ENCODE data around the gene AKAP14. TPM values are rescaled to one million over a fixed set of nuclear protein-coding genes. Genes with fewer than 3 reads are reported as not detected.
"Not testable (repeated sequence)": the region's sequence is repeated elsewhere in the genome, so short reads cannot be mapped to it uniquely, and the experiment has no call there.

AKAP14 gene
- polyA plus RNA-seq, 1 donor (not counting 4 experiments of a cell fraction or from before 2014, with no cell fraction given), result not detected

DNA sequence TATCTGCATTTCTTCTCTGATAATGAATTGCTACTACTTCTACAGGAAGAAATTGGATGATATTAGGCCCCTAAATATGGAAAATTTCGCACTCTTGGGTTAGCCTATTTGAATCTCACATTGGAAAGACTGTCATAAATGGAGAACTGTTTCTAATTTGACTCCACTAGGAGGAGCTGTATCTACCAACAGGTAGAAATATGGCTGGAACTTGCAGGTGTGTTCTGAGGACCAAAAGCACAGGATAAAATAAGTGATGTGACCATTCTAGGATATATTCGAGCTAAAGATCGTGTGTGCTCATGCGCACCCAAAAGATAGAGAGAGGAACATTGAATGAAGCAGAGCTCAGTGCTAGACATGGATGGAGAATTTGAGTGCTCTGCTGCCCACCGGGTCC is 52.7 kb downstream of the AKAP14 start:
- H3K9me3 ChIP-seq (ENCODE audit: control insufficient read depth, low read depth, low read length), result no peaks in the 10 kb centered on the region

DNA sequence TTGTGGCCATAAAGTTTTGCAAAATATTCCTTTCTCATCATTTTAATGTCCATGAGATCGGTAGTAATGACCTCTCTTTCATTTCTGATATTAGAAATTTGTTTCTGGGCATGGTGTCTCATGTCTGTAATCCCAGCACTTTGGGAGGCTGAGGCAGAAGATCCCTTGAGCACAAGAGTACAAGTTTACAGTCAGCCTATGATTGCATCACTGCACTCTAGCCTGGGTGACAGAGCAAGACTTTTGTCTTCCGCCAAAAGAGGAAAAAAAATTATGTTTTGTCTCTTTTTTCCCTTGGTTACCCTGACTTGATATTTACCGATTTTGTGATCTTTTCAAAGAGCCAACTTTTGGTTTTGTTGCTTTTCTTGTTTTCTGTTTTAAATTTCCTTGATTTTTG is 58.7 kb downstream of the AKAP14 start:
- Histone ChIP-seq H3K4me1 (ENCODE audit: control insufficient read depth, extremely low read depth, insufficient read depth, low read length) (no peaks in the 10 kb centered on the region), H3K9ac (ENCODE audit: control insufficient read depth, extremely low read depth, insufficient read depth, low read length) (no peak overlapping the region), H3K4me3 (ENCODE audit: control insufficient read depth in 2 of 3, extremely low read depth in 1 of 3, insufficient read depth in 2 of 3, low read depth in 1 of 3, low read length in 3 of 3) (no peak overlapping the region), H2AFZ (ENCODE audit: control insufficient read depth, low read length) (no peak overlapping the region), H3K9me3 (ENCODE audit: control insufficient read depth, low read depth, low read length) (no peaks in the 10 kb centered on the region), H3K27ac (ENCODE audit: control insufficient read depth, insufficient read depth, low read length) (no peak overlapping the region), H3K4me2 (ENCODE audit: control insufficient read depth, extremely low read depth, insufficient read depth, low read depth, low read length) (no peak overlapping the region), H3K36me3 (ENCODE audit: control insufficient read depth in 2 of 2, extremely low read depth in 1 of 2, insufficient read depth in 2 of 2, low read length in 2 of 2) (no peaks in the 10 kb centered on the region), H3K79me2 (ENCODE audit: control insufficient read depth, insufficient read depth, low read length) (no peaks in the 10 kb centered on the region), H3K27me3 (ENCODE audit: control insufficient read depth, extremely low read depth, insufficient read depth, low read length) (no peaks in the 10 kb centered on the region), H3K9me1 (ENCODE audit: control insufficient read depth, extremely low read depth, insufficient read depth, low read length) (no peaks in the 10 kb centered on the region), H4K20me1 (ENCODE audit: control insufficient read depth, extremely low read depth, insufficient read depth, low read length) (no peaks in the 10 kb centered on the region)
- TF ChIP-seq, protein P1, sequence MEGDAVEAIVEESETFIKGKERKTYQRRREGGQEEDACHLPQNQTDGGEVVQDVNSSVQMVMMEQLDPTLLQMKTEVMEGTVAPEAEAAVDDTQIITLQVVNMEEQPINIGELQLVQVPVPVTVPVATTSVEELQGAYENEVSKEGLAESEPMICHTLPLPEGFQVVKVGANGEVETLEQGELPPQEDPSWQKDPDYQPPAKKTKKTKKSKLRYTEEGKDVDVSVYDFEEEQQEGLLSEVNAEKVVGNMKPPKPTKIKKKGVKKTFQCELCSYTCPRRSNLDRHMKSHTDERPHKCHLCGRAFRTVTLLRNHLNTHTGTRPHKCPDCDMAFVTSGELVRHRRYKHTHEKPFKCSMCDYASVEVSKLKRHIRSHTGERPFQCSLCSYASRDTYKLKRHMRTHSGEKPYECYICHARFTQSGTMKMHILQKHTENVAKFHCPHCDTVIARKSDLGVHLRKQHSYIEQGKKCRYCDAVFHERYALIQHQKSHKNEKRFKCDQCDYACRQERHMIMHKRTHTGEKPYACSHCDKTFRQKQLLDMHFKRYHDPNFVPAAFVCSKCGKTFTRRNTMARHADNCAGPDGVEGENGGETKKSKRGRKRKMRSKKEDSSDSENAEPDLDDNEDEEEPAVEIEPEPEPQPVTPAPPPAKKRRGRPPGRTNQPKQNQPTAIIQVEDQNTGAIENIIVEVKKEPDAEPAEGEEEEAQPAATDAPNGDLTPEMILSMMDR (optimal IDR thresholded peaks at IDR 0.05 in 1 of 3, IDR thresholded peaks at IDR 0.05 in 1 of 3, conservative IDR thresholded peaks at IDR 0.05 in 1 of 3; ENCODE audit: extremely low read depth in 1 of 3, insufficient read depth in 2 of 3, low read length in 3 of 3), result no peak
- no peak for TF ChIP-seq EZH2 (IDR thresholded peaks at IDR 0.05; ENCODE audit: low read length)
- DNase-seq (ENCODE audit: low read depth, low spot score) (no peak), FAIRE-seq (no peak)
- dilution Hi-C loops (cut with MboI; ENCODE audit: extremely low pct_ligation_motif_present, low sequenced_read_pairs), result no loop called here

More for the DNA sequence above, 52.7 kb downstream of the AKAP14 start:
- no peak overlapping the region for H3K27ac ChIP-seq (ENCODE audit: control insufficient read depth, insufficient read depth, low read length)
- no peaks in the 10 kb centered on the region for H4K20me1 ChIP-seq (ENCODE audit: control insufficient read depth, extremely low read depth, insufficient read depth, low read length)
- no peak overlapping the region for H3K9ac ChIP-seq (ENCODE audit: control insufficient read depth, extremely low read depth, insufficient read depth, low read length)
- no peaks in the 10 kb centered on the region for H3K79me2 ChIP-seq (ENCODE audit: control insufficient read depth, insufficient read depth, low read length)
- no peak overlapping the region for H2AFZ ChIP-seq (ENCODE audit: control insufficient read depth, low read length)
- FAIRE-seq (no peak), DNase-seq (ENCODE audit: low read depth, low spot score) (no peak)
- no peak overlapping the region for H3K4me3 ChIP-seq (ENCODE audit: control insufficient read depth in 2 of 3, extremely low read depth in 1 of 3, insufficient read depth in 2 of 3, low read depth in 1 of 3, low read length in 3 of 3)
- no peaks in the 10 kb centered on the region for H3K9me1 ChIP-seq (ENCODE audit: control insufficient read depth, extremely low read depth, insufficient read depth, low read length)
- no peaks in the 10 kb centered on the region for H3K27me3 ChIP-seq (ENCODE audit: control insufficient read depth, extremely low read depth, insufficient read depth, low read length)
- H3K4me2 ChIP-seq (ENCODE audit: control insufficient read depth, extremely low read depth, insufficient read depth, low read depth, low read length), result no peak overlapping the region
- no peak for TF ChIP-seq EZH2 (IDR thresholded peaks at IDR 0.05; ENCODE audit: low read length)
- TF ChIP-seq, protein P1 (optimal IDR thresholded peaks at IDR 0.05 in 1 of 3, IDR thresholded peaks at IDR 0.05 in 1 of 3, conservative IDR thresholded peaks at IDR 0.05 in 1 of 3; ENCODE audit: extremely low read depth in 1 of 3, insufficient read depth in 2 of 3, low read length in 3 of 3), result peak in 2 of 3 experiments; percentile 23 to 28
- dilution Hi-C loops (cut with MboI; ENCODE audit: extremely low pct_ligation_motif_present, low sequenced_read_pairs), result no loop called here
- no peaks in the 10 kb centered on the region for H3K36me3 ChIP-seq (ENCODE audit: control insufficient read depth in 2 of 2, extremely low read depth in 1 of 2, insufficient read depth in 2 of 2, low read length in 2 of 2)
- no peaks in the 10 kb centered on the region for H3K4me1 ChIP-seq (ENCODE audit: control insufficient read depth, extremely low read depth, insufficient read depth, low read length)

DNA sequence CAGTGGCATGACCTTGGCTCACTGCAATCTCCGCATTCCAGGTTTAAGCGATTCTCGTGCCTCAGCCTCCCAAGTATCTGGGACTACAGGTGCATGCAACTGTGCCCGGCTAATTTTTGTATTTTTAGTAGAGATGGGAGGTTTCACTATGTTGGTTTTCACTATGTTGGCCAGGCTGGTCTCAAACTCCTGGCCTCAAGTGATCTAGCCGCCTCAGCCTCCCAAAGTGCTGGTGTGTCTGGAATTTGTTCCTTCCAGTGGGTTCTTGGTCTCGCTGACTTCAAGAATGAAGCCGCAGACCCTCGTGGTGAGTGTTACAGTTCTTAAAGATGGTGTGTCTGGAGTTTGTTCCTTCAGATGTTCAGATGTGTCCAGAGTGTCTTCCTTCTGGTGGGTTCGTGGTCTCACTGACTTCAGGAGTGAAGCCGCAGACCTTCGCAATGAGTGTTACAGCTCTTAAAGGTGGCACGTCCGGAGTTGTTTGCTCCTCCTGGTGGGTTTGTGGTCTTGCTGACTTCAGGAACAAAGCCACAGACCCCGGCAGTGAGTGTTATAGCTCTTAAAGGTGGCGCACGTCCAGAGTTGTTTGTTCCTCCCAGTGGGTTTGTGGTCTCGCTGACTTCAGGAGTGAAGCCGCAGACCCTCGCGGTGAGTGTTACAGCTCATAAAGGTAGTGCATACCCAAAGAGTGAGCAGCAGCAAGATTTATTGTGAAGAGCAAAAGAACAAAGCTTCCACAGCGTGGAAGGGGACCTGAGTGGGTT is 60.3 kb downstream of the AKAP14 start:
- FAIRE-seq, result not testable (repeated sequence)

More for the DNA sequence above, 60.3 kb downstream of the AKAP14 start:
- H3K9me1 ChIP-seq (ENCODE audit: control insufficient read depth, extremely low read depth, insufficient read depth, low read length); H3K27ac ChIP-seq (ENCODE audit: control insufficient read depth, insufficient read depth, low read length); H2AFZ ChIP-seq (ENCODE audit: control insufficient read depth, low read length); H3K4me3 ChIP-seq (ENCODE audit: control insufficient read depth in 2 of 3, extremely low read depth in 1 of 3, insufficient read depth in 2 of 3, low read depth in 1 of 3, low read length in 3 of 3); dilution Hi-C loops (cut with MboI; ENCODE audit: extremely low pct_ligation_motif_present, low sequenced_read_pairs); H3K4me2 ChIP-seq (ENCODE audit: control insufficient read depth, extremely low read depth, insufficient read depth, low read depth, low read length); H4K20me1 ChIP-seq (ENCODE audit: control insufficient read depth, extremely low read depth, insufficient read depth, low read length); H3K36me3 ChIP-seq (ENCODE audit: control insufficient read depth in 2 of 2, extremely low read depth in 1 of 2, insufficient read depth in 2 of 2, low read length in 2 of 2); H3K27me3 ChIP-seq (ENCODE audit: control insufficient read depth, extremely low read depth, insufficient read depth, low read length); H3K79me2 ChIP-seq (ENCODE audit: control insufficient read depth, insufficient read depth, low read length); H3K9ac ChIP-seq (ENCODE audit: control insufficient read depth, extremely low read depth, insufficient read depth, low read length); H3K9me3 ChIP-seq (ENCODE audit: control insufficient read depth, low read depth, low read length); H3K4me1 ChIP-seq (ENCODE audit: control insufficient read depth, extremely low read depth, insufficient read depth, low read length); DNase-seq (ENCODE audit: low read depth, low spot score): not testable (repeated sequence)
